Stimulated activated naive CD8-positive, alpha-beta T cell treated with anti-CD3 and anti-CD28 coated beads, Interleukin-15, Interleukin-2, amounts not matched to agents 100 U/mL and 50 U/mL, for 24 hours (primary cell): ENCODE results near the gene CKMT1B.
"Not testable (repeated sequence)": the region's sequence is repeated elsewhere in the genome, so short reads cannot be mapped to it uniquely, and the experiment has no call there.

Experiments
- ATAC-seq: fragments of 150-1000 bp; cut with Tn5 transposase; one replicate; pipeline ENCODE4 v1.10.0; 2021
- DNase-seq: peaks from one replicate; pipeline ENCODE4 v3.0.0; 2021

The CKMT1B gene

GRCh38 chr15:43593328-43594190, at the start of gene CKMT1B:
Gene CKMT1B (plus strand): TSS chr15:43594027. CDS start chr15:43594219, 192 bp downstream.
- not testable (repeated sequence) for DNase-seq
- peak; percentile 50 for ATAC-seq

- ATAC-seq (no peak), DNase-seq (no peak)
These were observed 49.6 kb upstream of the CKMT1B start for GRCh38 chr15:43544266-43544665.

- ATAC-seq (no peak), DNase-seq (no peak)
These were observed 48.4 kb upstream of the CKMT1B start for GRCh38 chr15:43545426-43545825.

GRCh38 chr15:43547539-43547938, 46.3 kb upstream of the CKMT1B start:
- ATAC-seq (no peak), DNase-seq (no peak)

GRCh38 chr15:43550527-43551363, 43.1 kb upstream of the CKMT1B start:
- ATAC-seq (no peak), DNase-seq (no peak)

- DNase-seq (no peak), ATAC-seq (no peak)
These were observed 41.6 kb upstream of the CKMT1B start for GRCh38 chr15:43552256-43552655.

- ATAC-seq (no peak), DNase-seq (no peak)
These were observed 40.8 kb upstream of the CKMT1B start for GRCh38 chr15:43552986-43553385.

- ATAC-seq, DNase-seq: not testable (repeated sequence)
These were observed 31.1 kb upstream of the CKMT1B start for GRCh38 chr15:43562753-43563152.

- not testable (repeated sequence) for ATAC-seq, DNase-seq
These were observed 30.0 kb upstream of the CKMT1B start for GRCh38 chr15:43563793-43564192.

- not testable (repeated sequence) for ATAC-seq, DNase-seq
These were observed 27.2 kb upstream of the CKMT1B start for GRCh38 chr15:43566615-43567014.

- ATAC-seq, DNase-seq: not testable (repeated sequence)
These were observed 19.2 kb upstream of the CKMT1B start for GRCh38 chr15:43574607-43575006.

GRCh38 chr15:43589778-43590466, 3.9 kb upstream of the CKMT1B start, which contains the start of gene PPIP5K1:
Gene PPIP5K1 (minus strand): TSS chr15:43590208. CDS start chr15:43584504, 5,704 bp downstream.
- ATAC-seq, result peak; percentile 96
- not testable (repeated sequence) for DNase-seq

- DNase-seq, ATAC-seq: not testable (repeated sequence)
These were observed 986 bp upstream of the CKMT1B start for GRCh38 chr15:43592841-43593240.

GRCh38 chr15:43599131-43599530, 5.3 kb downstream of the CKMT1B start:
- not testable (repeated sequence) for DNase-seq, ATAC-seq

GRCh38 chr15:43600200-43600599, 6.4 kb downstream of the CKMT1B start:
- ATAC-seq, DNase-seq: not testable (repeated sequence)

- not testable (repeated sequence) for ATAC-seq, DNase-seq
These were observed 8.4 kb downstream of the CKMT1B start for GRCh38 chr15:43602233-43602632.

GRCh38 chr15:43617750-43618149, 23.9 kb downstream of the CKMT1B start:
- ATAC-seq, result peak; percentile 46
- not testable (repeated sequence) for DNase-seq

- not testable (repeated sequence) for DNase-seq, ATAC-seq
These were observed 24.9 kb downstream of the CKMT1B start, which contains the start of gene STRC for GRCh38 chr15:43618700-43619099. Gene STRC (minus strand): TSS chr15:43618800. CDS start chr15:43618722, 78 bp downstream.

GRCh38 chr15:43622068-43622799, 28.4 kb downstream of the CKMT1B start:
- not testable (repeated sequence) for ATAC-seq, DNase-seq

- no peak for ATAC-seq
- no peak for DNase-seq
These were observed 31.3 kb downstream of the CKMT1B start for GRCh38 chr15:43625106-43625505.

- not testable (repeated sequence) for ATAC-seq, DNase-seq
These were observed 33.1 kb downstream of the CKMT1B start for GRCh38 chr15:43626937-43627336.
